Gastrocnemius medialis (tissue), 4 donors: Measurements from ENCODE around the gene CAVIN1.

Source experiments
- POLR2A ChIP-seq, 2 donors: fragments of 450-650 bp; IDR thresholded peaks; one replicate each; pipeline ENCODE4 v1.6.1; 2017; ENCODE audit warnings: antibody characterized with exemption in 2 of 2, mild to moderate bottlenecking in 2 of 2, moderate library complexity in 2 of 2
- TF ChIP-seq, protein P1 (sequence below), 5 experiments: fragments of 450-650 bp in 3 of 5; fragments of 200-600 bp in 2 of 5; sonication (generic) in 2 of 5; IDR thresholded peaks in 4 of 5; conservative IDR thresholded peaks in 1 of 5; 1 replicate in 4 of 5; 2 replicates in 1 of 5; pipeline ENCODE4 v1.5.1; 2016 to 2019; ENCODE audit warnings: antibody characterized with exemption in 5 of 5, mild to moderate bottlenecking in 3 of 5, moderate library complexity in 3 of 5

DNA sequence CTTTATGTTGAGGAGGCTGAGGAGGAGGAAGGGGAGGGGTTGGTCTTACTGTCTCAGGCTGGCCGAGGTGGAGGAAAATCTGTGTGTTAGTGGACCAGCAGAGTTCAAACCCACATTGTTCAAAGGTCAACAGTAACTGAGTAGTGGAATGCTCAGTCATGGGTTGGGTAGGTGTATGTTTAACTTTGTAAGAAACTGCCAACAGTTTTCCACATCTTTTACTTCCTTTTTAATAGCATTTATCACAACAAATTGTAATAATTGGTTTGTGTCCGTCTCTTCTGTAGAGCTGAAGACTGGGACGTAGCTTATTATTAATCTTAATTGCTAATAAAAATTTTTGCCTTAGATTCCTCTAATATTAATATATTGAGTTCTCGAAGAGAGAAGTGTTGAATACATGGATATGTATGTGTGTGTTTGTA, 40.9 kb upstream of the CAVIN1 start:
- TF ChIP-seq, protein P1, sequence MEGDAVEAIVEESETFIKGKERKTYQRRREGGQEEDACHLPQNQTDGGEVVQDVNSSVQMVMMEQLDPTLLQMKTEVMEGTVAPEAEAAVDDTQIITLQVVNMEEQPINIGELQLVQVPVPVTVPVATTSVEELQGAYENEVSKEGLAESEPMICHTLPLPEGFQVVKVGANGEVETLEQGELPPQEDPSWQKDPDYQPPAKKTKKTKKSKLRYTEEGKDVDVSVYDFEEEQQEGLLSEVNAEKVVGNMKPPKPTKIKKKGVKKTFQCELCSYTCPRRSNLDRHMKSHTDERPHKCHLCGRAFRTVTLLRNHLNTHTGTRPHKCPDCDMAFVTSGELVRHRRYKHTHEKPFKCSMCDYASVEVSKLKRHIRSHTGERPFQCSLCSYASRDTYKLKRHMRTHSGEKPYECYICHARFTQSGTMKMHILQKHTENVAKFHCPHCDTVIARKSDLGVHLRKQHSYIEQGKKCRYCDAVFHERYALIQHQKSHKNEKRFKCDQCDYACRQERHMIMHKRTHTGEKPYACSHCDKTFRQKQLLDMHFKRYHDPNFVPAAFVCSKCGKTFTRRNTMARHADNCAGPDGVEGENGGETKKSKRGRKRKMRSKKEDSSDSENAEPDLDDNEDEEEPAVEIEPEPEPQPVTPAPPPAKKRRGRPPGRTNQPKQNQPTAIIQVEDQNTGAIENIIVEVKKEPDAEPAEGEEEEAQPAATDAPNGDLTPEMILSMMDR (IDR thresholded peaks at IDR 0.05 in 4 of 5, conservative IDR thresholded peaks at IDR 0.05 in 1 of 5) = no peak
- no peak for TF ChIP-seq POLR2A (IDR thresholded peaks at IDR 0.05)
